Measurements from ENCODE around the gene TMEM131. TPM values are rescaled to one million over a fixed set of nuclear protein-coding genes. Genes with fewer than 3 reads are reported as not detected.

Gene TMEM131
- polyA plus RNA-seq, 3 donors: 7.0 to 23.6 (median 8.2) TPM

GRCh38 chr2:98029718-98030222, 34.0 kb upstream of the TMEM131 start:
- Histone ChIP-seq H4K20me1 (ENCODE audit: insufficient read depth, low read length) (no peaks in the 10 kb centered on the region), H3K27ac (ENCODE audit: low read depth in 1 of 2, low read length in 2 of 2) (no peak overlapping the region), H3K9ac (ENCODE audit: insufficient read depth, low read length, poor library complexity, severe bottlenecking) (no peak overlapping the region), H3K27me3 (ENCODE audit: control insufficient read depth in 2 of 2, insufficient read depth in 2 of 2, low read length in 2 of 2) (peaks cover 44 to 81% of the 10 kb centered on the region in 2 donors), H3K4me2 (replicated peaks; ENCODE audit: extremely low read depth, low read length, poor library complexity, severe bottlenecking) (no peak overlapping the region), H3K36me3 (replicated peaks in 1 of 2; ENCODE audit: control insufficient read depth in 1 of 2, insufficient read depth in 2 of 2, low read length in 2 of 2) (no peaks in the 10 kb centered on the region), H3K79me2 (ENCODE audit: insufficient read depth, low read length) (no peaks in the 10 kb centered on the region), H3K9me3 (replicated peaks in 1 of 2; ENCODE audit: control insufficient read depth in 1 of 2, insufficient read depth in 1 of 2, low read length in 2 of 2) (no peaks in the 10 kb centered on the region), H2AFZ (ENCODE audit: insufficient read depth, low read depth, low read length, poor library complexity, severe bottlenecking) (no peak overlapping the region), H3K4me3 (replicated peaks in 1 of 3; ENCODE audit: low read depth in 2 of 3, low read length in 3 of 3) (no peak overlapping the region), H3K4me1 (ENCODE audit: control insufficient read depth in 1 of 2, insufficient read depth in 2 of 2, low read length in 2 of 2) (peaks cover 29 to 35% of the 10 kb centered on the region in 2 donors)
- WGBS (ENCODE audit: insufficient coverage): 100% methylated on average over 3 of the region's 6 CpGs
- intact Hi-C loops (cut with micrococcal nuclease): no loop called here
- TF ChIP-seq, protein P1, sequence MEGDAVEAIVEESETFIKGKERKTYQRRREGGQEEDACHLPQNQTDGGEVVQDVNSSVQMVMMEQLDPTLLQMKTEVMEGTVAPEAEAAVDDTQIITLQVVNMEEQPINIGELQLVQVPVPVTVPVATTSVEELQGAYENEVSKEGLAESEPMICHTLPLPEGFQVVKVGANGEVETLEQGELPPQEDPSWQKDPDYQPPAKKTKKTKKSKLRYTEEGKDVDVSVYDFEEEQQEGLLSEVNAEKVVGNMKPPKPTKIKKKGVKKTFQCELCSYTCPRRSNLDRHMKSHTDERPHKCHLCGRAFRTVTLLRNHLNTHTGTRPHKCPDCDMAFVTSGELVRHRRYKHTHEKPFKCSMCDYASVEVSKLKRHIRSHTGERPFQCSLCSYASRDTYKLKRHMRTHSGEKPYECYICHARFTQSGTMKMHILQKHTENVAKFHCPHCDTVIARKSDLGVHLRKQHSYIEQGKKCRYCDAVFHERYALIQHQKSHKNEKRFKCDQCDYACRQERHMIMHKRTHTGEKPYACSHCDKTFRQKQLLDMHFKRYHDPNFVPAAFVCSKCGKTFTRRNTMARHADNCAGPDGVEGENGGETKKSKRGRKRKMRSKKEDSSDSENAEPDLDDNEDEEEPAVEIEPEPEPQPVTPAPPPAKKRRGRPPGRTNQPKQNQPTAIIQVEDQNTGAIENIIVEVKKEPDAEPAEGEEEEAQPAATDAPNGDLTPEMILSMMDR (IDR thresholded peaks at IDR 0.05): no peak
- H3K9me3 Mint-ChIP-seq: peaks cover 0 to 1% (median 0%) of the 10 kb centered on the region in 7 donors
- H3K4me1 Mint-ChIP-seq: peaks cover 42% of the 10 kb centered on the region
- peaks cover 10 to 14% of the 10 kb centered on the region in 2 donors for H3K36me3 Mint-ChIP-seq
- H3K27me3 Mint-ChIP-seq (ENCODE audit: low read depth in 3 of 3): peaks cover 65 to 84% (median 65%) of the 10 kb centered on the region in 3 donors
- peak overlapping the region in 1 of 2 donors; percentile 69 for H3K4me3 Mint-ChIP-seq
- no peak for DNase-seq
- H3K27ac Mint-ChIP-seq: no peak overlapping the region

DNA sequence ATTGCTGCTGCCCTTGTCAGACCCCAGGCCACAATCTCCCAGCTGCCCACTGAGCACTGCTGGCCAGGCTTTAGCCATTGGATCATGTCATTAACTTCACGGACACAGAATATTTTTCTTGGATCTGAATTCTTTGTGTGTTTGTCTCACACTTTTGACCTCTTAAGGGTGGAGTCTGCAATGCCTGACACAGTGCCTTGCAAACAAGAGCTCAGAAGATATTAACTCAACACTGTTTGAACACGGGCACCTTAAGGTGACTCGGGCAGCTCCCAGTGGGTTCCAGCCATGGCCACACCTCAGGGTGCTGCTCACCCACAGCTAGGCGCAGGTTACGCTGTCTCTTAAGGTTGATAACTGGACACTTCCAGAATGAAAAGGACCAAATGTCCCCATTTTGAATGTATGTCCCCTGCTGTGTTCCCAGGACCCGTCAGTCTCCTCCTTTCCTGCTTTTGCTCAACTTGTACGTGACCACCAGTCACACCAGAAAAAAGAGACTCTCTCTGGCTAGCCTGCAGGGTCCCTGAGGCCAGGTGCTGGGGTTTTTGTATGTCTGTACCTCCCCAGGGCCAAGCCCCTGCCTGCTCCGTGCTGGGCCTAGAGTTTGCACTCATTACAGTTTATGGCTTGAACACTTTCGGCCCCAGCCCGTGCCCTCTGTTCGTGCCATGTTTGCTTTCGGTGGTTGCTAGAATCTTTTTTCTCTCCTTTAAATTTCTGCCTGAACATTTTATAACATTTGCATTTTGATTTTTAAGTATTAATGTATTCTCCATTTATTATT, 33.4 kb upstream of the TMEM131 start:
- H3K27me3 Mint-ChIP-seq (ENCODE audit: low read depth in 3 of 3): peaks cover 61 to 80% (median 64%) of the 10 kb centered on the region in 3 donors
- no peak for DNase-seq
- no peaks in the 10 kb centered on the region for H3K9me3 ChIP-seq (replicated peaks in 1 of 2; ENCODE audit: control insufficient read depth in 1 of 2, insufficient read depth in 1 of 2, low read length in 2 of 2)
- TF ChIP-seq, protein P1 (IDR thresholded peaks at IDR 0.05): no peak
- no peak overlapping the region for H2AFZ ChIP-seq (ENCODE audit: insufficient read depth, low read depth, low read length, poor library complexity, severe bottlenecking)
- WGBS (ENCODE audit: insufficient coverage): 99% methylated on average over 8 of the region's 12 CpGs
- H3K4me3 ChIP-seq (replicated peaks in 1 of 3; ENCODE audit: low read depth in 2 of 3, low read length in 3 of 3): no peak overlapping the region
- H3K4me1 Mint-ChIP-seq: peaks cover 42% of the 10 kb centered on the region
- no peaks in the 10 kb centered on the region for H3K36me3 ChIP-seq (replicated peaks in 1 of 2; ENCODE audit: control insufficient read depth in 1 of 2, insufficient read depth in 2 of 2, low read length in 2 of 2)
- peak overlapping the region in 1 of 2 donors; percentile 69 for H3K4me3 Mint-ChIP-seq
- no peak overlapping the region for H3K27ac Mint-ChIP-seq
- intact Hi-C loops (cut with micrococcal nuclease): no loop called here
- peaks cover 10 to 14% of the 10 kb centered on the region in 2 donors for H3K36me3 Mint-ChIP-seq
- no peak overlapping the region for H3K9ac ChIP-seq (ENCODE audit: insufficient read depth, low read length, poor library complexity, severe bottlenecking)
- H4K20me1 ChIP-seq (ENCODE audit: insufficient read depth, low read length): no peaks in the 10 kb centered on the region
- peaks cover 29 to 35% of the 10 kb centered on the region in 2 donors for H3K4me1 ChIP-seq (ENCODE audit: control insufficient read depth in 1 of 2, insufficient read depth in 2 of 2, low read length in 2 of 2)
- no peaks in the 10 kb centered on the region for H3K79me2 ChIP-seq (ENCODE audit: insufficient read depth, low read length)
- peaks cover 43 to 76% of the 10 kb centered on the region in 2 donors for H3K27me3 ChIP-seq (ENCODE audit: control insufficient read depth in 2 of 2, insufficient read depth in 2 of 2, low read length in 2 of 2)
- no peak overlapping the region for H3K4me2 ChIP-seq (replicated peaks; ENCODE audit: extremely low read depth, low read length, poor library complexity, severe bottlenecking)
- no peak overlapping the region for H3K27ac ChIP-seq (ENCODE audit: low read depth in 1 of 2, low read length in 2 of 2)
- peaks cover 0 to 1% (median 0%) of the 10 kb centered on the region in 7 donors for H3K9me3 Mint-ChIP-seq
